HG03139 (cell line): ENCODE results near the gene CALR.
"Not testable (repeated sequence)": the region's sequence is repeated elsewhere in the genome, so short reads cannot be mapped to it uniquely, and the experiment has no call there.

Source experiments
- ATAC-seq: cut with Tn5 transposase; IDR thresholded peaks from one replicate; pipeline ENCODE4 v1.9.1; 2021; ENCODE audit not compliant: unreplicated experiment

Gene CALR

DNA sequence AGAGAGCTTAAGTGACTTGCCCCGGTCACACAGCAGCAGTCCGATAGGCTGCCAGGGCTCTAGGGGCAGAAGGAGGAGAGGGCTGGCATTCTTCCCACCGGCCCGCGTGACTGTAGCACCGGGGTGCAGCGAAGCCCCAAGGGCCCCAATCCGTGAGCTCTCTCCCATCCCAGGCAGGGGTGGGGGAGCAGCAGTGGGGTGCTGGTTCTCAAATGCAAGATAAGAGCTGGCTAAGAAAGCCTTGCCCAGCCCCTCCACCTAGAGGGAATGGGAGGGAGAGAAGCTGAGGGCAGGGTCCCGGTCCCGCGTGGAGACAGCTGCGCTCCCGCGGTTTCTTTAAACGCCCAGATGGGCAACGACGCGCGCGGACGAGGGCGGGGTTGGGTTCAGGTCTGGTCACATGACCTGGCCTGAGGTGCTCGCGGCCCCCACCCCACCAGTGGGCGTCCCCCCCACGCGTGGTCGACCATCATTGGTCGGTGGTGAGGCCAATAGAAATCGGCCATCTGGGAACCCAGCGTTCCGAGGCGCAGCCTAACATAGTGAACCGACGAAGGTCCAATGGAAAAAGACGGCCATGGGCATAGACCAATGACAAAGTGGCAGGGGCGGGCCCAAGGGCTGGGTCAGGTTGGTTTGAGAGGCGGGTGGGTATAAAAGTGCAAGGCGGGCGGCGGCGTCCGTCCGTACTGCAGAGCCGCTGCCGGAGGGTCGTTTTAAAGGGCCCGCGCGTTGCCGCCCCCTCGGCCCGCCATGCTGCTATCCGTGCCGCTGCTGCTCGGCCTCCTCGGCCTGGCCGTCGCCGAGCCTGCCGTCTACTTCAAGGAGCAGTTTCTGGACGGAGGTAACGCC is at the start of gene CALR:
Gene CALR, plus strand, starts transcription at position 683 of the 852 bp plus-strand sequence. Its CDS starts 71 bp downstream, at position 754.
- ATAC-seq: peak; percentile 76

DNA sequence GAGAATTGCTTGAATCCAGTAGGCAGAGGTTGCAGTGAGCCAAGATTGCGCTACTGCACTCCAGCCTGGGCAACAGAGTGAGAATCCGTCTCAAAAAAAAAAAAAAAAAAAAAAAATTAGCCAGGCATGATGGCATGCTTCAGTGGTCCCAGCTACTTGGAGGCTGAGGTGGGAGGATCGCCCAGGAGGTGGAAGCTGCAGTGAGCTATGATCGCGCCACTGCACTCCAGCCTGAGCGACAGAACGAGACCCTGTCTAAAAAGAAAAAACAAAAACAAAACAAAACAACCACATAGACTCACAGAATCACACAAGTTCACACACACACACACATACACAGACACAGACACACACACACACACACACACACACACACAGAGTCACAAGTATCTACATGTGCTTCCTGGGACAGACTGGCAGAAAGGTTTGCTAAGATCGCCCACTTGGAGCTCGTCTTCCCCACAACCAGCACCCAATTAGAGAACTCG is 48.1 kb upstream of the CALR start:
- ATAC-seq: not testable (repeated sequence)

DNA sequence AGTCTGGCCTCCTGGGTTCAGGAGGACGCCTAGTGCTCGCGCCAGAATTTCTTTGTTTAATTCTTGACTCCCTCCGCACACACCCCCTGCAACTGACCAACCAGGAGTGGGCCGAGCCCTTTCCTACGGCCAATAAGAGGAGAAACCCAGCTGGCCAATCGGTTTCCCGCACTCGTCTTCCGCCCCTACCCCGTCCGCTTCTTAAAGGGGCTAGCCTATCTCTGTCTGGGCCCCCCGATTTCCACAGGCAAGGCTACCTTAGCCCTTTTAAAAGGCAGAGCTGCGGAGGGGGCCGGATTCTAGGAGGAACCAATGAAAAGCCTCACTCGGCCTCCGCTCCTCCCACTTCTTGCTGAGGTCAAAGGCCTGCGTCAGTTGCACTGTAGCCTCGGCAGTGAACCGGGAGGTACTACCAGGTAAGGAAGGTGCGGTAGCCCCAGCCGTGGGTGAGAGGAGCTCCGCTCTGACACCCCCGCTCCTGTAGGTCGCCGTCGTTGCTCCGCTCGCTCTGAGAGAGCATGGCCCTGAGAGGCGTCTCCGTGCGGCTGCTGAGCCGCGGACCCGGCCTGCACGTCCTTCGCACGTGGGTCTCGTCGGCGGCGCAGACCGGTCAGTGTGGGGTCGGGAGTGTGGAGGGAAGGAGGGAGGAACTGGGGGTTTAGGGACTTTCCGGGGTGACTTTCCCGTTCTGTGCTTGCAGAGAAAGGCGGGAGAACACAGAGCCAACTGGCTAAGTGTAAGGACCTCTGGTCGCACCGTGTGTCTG is 47.4 kb upstream of the CALR start, which contains the start of gene GCDH:
Gene GCDH, plus strand, starts transcription at position 374 of the 766 bp plus-strand sequence. Its CDS starts 145 bp downstream, at position 519.
- ATAC-seq: peak; percentile 83

DNA sequence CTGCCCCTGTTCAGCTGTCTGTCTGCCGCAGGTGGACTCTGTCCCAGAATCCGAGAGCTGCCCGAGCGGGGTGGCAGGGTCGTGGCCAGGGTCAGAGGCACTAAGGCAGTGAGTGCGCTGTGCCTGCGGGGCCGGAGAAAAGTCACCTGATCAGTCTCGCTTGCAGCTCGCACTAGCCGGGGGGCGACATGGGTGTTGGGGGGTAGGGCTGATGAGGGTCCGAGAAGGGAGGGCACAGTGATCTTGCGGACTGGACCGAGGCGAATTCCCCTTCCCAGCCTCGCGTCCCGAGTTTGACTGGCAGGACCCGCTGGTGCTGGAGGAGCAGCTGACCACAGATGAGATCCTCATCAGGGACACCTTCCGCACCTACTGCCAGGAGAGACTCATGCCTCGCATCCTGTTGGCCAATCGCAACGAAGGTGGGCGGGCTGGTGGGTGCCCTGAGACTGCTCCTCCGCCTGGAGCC is 46.8 kb upstream of the CALR start:
- no peak for ATAC-seq

DNA sequence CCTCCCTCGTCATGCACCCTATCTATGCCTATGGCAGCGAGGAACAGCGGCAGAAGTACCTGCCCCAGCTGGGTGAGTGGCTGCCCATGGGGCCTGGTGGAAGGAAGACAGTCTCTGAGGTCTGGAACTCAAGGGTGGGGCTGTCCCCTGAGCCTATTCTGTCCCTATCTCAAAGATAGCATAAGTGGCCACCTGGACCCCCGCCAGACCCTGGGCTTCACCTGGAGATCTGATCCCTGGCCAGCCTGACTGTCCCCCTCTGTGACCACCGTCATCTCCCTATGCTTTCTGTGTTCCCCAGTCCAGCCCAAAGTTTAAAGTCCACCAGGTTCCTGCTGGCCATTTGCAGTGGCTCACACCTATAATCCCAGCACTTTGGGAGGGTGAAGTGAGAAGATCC is 44.8 kb upstream of the CALR start:
- no peak for ATAC-seq

DNA sequence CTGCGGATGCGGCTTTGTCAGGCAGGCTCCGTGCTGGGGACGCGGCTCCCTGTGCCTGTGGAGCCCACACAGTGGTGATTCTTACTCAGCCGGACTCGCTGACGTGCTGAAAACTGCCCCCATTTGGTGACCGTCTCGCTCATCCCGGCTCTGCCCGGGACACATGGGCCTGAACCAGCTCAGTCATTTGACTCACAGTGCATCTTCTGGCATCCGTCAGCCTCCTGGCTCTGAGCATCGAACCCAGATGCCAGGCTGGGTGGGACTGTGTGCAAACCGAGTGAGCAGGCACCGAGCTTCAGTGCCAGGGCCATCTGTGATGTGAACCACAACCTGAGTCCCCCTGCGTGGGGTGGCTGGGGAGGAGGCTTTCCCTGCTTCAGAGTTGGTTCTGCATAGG is 41.9 kb upstream of the CALR start:
- ATAC-seq: no peak

DNA sequence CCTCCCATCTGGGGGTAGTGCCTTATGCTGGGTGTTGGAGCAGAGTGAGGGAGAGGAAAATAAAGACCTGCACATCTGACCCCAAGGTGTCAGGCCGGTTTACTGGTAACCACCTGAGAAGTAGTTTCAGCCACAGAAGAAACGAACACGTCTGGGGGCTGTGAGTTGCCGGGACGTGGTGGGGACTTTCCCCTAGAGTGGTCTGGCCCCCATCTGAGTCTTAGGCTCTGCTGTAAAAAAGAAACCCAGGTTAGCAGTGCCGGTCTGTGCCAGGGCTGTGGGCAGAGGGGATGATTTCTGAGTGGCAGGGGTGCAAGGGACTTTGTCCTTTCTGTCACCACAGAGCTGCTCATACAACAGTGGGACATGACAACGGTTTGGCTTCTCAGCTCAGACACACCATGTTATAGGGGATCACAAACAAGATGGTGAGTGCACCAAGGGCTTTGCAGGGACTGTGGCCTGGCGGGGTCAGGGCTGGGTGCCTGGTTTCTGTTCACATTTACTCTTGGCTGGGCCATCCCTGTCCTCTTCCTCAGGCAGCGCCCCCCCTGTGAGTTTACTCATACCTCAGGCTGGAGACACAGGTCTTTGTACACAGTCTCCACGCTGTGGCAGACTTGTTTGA is 38.4 kb upstream of the CALR start:
- ATAC-seq: peak; percentile 62

DNA sequence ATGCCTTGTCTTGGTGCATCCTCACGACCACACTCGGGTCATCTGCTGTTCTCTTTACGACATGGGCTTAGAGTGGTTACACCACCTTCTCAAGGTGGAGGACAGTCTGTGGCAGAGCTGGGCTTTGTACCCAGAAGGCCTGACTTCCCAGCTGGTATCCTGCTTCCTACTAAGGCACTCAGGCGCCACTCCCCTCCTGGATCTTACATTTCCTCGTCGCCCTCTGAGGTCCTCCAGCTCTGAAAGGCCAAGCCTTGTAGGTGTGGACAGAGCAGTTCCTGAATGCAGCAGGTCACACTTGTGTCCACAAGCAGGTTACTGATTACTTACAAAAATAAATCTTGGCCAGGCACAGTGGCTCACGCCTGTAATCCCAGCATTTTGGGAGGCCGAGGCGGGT is 31.2 kb upstream of the CALR start:
- no peak for ATAC-seq

DNA sequence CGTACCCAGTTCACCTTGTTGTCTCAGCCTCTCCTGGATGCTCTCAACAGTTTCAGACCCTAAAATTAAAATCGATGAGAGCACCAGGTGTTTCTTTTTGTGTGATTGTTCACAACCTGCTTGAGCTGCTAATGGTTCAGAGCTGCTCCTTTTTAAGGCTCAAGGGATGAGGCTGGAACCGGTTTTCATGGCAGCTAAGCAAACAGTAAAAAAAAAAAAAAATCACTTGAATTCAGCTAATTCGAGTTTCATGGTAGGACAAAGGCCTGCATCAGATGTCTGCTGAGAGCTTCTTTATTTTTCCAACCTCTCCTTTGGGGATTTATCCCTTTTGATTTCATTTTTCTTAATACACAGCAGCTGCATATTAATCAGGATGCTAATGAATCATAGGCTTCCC is 25.8 kb upstream of the CALR start:
- no peak for ATAC-seq

DNA sequence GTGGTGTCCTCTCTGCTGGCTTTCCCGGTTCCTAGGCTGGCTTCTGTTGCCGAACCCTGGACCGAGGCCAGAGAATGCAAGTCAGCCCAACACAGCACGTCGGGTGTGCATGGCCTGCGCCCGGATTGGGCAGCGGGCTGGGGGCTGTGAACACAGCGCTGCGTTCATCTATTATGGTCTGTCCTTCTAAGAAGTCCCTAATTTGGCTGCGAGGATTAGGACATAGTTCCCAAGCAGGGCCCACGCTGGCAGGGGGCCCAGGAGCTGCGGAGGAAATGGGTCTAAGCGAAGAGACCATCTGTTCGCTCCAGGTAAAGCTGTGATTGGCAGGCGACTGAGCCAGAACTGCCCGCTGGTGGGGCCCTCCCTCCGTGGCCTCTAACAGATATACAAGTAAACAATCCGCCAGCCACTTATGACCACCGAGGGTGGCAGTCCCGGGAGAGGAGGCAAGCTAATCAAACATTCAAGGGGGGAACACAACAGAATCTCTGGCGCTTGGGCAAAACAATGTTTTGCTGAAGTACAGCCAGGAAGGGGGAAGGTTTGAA is 25.3 kb upstream of the CALR start:
- ATAC-seq: no peak

DNA sequence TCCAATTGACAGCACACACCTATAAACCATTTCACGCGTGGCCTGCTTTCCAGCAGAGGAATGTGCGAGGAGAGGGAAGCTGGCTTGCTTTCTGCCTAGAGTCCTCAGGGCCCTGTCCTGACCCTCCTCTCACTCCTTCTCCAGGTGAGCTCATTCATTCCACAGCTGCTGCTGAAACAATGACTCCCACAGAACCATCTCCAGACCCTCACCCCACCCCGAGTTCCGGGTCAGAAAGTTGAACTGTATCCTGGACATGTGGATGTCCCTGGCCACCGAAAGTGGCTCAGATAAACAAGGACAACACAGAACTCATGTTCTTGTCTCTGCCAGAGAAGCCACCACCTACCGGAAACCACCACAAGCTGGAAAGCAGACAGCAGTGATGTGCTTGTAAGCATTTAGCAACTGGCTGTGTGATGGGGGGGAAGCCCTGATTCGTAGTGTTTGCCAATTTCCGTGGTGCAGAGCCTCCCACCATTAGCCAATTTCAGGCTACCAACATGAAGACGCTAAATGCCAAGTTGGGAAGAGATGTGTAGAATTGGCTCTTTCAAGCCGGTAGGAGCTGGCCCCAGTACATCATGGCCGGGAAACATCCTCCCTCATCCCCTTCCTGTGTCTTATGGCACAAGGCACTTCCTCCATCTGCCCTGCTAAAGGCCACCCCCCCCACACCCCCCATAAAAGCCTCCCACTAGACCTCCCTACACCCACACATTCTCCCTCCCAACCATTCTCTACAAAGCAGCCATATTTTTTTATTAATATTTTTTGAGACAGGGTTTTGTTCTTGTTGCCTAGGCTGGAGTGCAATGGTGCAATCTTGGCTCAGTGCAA is 24.3 kb upstream of the CALR start:
- no peak for ATAC-seq

DNA sequence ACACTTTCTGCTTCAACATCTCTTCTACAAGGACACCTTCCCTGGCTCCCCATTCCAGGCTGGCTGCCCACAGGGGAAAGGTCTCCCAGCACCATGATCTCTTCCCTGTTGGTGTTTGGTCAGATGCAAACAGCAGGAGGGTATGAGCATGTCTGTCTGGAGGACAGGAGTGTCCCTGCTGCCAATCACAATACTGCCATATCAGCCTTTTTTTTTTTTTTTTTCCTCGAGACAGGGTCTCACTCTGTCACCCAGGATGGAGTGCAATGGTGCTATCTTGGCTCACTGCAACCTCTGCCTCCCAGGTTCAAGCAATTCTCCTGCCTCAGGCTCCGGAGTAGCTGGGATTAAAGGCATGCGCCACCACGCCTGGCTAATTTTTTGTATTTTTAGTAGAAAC is 22.5 kb upstream of the CALR start:
- ATAC-seq: not testable (repeated sequence)

DNA sequence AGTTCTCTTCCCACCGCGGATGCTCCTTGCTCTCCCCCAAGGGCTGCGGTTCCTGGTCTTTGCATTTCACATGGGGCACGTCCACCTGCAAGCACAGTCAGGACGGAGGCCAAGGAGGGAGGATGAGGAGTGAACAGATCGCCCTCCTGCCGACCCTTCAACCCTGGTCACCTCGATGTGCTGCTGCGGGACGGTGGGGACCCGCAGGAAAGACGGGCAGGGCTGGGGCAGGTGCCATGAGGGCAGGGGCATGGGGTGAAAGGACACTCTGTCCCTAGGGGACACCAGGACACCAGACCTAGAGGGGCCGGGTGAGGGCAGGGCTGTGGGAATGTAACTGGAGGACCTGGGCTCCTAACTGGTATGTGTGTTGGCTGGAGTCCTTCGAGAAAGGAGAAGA is 20.2 kb upstream of the CALR start:
- ATAC-seq: no peak

DNA sequence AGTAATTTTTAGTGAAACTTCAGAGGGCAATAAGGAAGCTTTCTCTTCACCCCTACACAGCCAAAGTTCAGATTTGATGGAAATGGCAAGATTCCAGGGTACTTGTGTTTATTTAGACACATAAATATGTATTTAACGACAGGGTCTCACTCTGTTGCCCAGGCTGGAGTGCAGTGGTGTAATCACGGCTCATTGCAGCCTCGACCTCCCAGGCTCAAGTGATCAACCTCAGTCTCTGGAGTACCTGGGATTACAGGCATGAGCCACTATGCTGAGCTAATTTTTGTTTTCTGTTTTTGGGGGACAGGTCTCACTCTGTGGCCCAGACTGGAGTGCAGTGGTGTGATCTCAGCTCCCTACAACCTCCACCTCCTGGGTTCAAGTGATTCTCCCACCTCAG is 17.4 kb upstream of the CALR start:
- ATAC-seq: no peak

DNA sequence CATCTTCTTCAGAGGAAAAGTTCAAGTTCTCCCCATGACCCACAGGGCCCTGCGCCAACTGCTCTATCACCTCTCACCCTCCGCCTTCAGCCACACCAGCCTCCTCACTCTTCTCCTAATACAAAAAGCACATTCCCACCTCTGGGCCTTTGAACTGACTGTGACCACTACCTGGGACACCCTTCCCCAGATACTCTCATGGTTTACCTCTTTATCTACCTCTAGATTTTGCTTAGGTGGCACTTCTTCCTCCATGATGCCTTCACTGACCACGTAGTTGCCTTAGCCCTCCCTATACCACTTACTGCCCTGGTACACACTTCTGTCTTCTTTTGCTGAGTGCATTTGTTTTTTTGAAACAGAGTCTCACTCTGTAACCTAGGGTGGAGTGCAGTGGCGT is 15.4 kb upstream of the CALR start:
- no peak for ATAC-seq

DNA sequence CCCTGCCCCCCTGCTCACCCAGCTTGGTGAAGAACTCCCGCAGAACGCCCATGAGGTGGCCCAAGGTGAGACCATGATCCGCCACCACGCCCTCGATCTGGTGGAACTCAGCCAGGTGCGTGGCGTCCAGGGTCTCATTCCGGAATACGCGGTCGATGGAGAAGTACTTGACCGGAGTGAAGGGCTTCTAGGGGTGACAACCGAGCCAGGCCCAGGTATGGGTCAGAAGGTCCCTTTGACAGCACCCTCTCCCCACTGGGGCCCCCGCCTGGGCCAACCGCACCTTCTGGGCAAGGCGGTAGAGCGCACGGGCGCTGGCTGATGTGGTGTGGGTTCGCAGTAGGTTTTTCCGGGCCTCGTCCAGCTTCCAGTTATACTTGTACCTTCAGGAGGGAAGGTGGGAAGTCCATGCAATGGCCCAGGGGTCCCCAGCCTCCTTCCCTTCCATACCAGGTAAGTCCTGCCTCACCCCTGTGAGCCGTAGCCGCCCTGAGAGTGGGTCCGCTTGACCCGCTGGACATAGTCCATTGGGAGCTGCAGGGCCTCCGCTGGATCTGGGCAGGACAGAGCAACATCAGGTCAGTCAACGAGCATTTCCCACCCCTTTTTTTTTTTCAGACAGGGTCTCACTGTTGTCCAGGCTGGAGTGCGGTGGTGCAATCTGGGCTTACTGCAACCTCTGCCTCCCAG is 13.6 kb upstream of the CALR start:
- ATAC-seq: no peak

DNA sequence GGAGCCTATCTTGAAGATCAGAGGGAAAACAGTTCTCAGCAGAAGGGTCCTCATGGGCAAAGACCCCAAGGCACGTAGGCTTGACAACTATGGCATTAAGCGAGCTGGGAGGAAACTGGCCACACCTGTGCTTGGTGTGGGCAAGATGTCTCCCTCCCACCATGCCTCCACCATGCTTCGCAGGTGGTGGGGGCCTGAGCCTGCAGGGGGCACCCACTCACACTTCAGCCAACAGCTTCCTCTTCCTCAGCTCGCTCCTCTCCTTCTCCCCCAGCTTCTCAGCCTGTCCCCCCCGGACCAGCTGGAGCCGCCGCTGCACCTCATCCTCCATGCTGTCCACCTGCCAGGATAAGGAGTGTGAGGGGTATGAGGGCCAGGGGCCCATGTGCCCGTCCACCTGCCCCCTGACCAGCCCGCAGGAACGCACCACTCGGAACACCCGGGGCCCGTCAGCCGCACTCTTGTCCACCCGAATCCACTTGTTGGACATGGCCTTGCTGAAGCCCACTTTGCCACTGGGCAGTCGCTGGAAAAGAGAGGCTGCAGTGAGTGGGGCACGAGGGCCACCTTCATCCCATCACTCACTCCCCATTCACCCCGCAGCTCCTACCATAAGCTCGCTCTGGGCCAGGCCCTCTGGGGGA is 8.3 kb upstream of the CALR start:
- no peak for ATAC-seq

DNA sequence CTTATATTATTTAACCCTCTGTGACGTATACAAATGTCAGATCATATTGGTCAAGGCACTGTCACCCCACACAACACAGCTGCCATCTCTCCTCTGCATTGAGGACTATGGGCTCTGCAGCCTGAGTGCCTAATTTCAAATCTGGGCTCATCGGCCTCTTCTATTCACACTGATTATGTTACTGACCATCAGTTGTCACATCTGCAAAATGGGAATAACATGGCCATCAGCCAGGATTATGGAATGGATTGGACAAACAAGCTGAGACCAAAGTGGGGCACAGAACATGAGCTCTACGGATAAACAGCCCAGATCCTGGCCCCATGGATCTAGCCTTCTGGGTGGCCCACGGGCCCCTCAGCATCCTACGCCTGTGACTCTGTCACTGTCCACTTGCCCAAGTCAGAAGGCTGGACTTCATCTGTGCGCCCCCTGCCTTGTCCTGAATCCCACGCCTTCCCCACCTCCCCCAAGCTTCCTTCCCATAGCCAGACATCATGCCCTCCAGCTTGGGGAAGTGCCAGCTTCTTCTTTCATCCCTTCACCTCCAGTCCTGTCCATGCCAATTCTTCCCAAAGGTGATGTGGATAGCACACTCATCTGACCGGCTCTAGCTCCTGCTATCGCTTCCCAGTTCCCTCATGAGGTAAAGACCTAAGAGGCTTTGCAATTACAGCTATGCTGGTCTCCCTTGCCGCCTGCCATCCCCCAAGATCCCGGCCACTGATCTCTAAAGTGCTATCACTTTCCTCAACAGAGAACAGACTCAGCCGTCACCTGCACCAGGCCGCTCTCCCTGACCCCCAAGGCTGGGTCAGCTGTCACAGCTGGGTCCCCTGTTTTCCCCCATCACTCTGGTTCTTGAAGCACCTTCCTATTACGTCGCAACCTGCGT is 5.8 kb upstream of the CALR start:
- no peak for ATAC-seq
